ENCODE data around the gene ABI3BP.

ABI3BP gene

GRCh38 chr3:100831629-100832028, 161.6 kb downstream of the ABI3BP start:
- no peak for DNase-seq (ENCODE audit: low read depth)

GRCh38 chr3:100830931-100831330, 162.3 kb downstream of the ABI3BP start:
- DNase-seq (ENCODE audit: low read depth): no peak

- DNase-seq (ENCODE audit: low read depth): no peak
Observed at GRCh38 chr3:100825574-100825973, 167.6 kb downstream of the ABI3BP start.

- DNase-seq (ENCODE audit: low read depth): no peak
Observed at GRCh38 chr3:100815583-100815982, 177.6 kb downstream of the ABI3BP start.

GRCh38 chr3:100813828-100814227, 179.4 kb downstream of the ABI3BP start:
- DNase-seq (ENCODE audit: low read depth): no peak

GRCh38 chr3:100811779-100812507, 181.3 kb downstream of the ABI3BP start:
- DNase-seq (ENCODE audit: low read depth): no peak

GRCh38 chr3:100810671-100811070, 182.6 kb downstream of the ABI3BP start:
- no peak for DNase-seq (ENCODE audit: low read depth)

GRCh38 chr3:100804631-100805030, 188.6 kb downstream of the ABI3BP start:
- DNase-seq (ENCODE audit: low read depth): no peak

- DNase-seq (ENCODE audit: low read depth): no peak
Observed at GRCh38 chr3:100803711-100804110, 189.5 kb downstream of the ABI3BP start.

GRCh38 chr3:100802126-100802525, 191.1 kb downstream of the ABI3BP start:
- no peak for DNase-seq (ENCODE audit: low read depth)

- no peak for DNase-seq (ENCODE audit: low read depth)
Observed at GRCh38 chr3:100798012-100798411, 195.2 kb downstream of the ABI3BP start.

- no peak for DNase-seq (ENCODE audit: low read depth)
Observed at GRCh38 chr3:100796556-100796955, 196.7 kb downstream of the ABI3BP start.

- DNase-seq (ENCODE audit: low read depth): no peak
Observed at GRCh38 chr3:100789579-100789978, 203.6 kb downstream of the ABI3BP start.

GRCh38 chr3:100783619-100784018, 209.6 kb downstream of the ABI3BP start:
- DNase-seq (ENCODE audit: low read depth): no peak

- DNase-seq (ENCODE audit: low read depth): no peak
Observed at GRCh38 chr3:100782906-100783305, 210.3 kb downstream of the ABI3BP start.

GRCh38 chr3:100782348-100782747, 210.9 kb downstream of the ABI3BP start:
- no peak for DNase-seq (ENCODE audit: low read depth)

- DNase-seq (ENCODE audit: low read depth): no peak
Observed at GRCh38 chr3:100781301-100781700, 211.9 kb downstream of the ABI3BP start.

- no peak for DNase-seq (ENCODE audit: low read depth)
Observed at GRCh38 chr3:100780071-100780622, 213.1 kb downstream of the ABI3BP start.

GRCh38 chr3:100779480-100779879, 213.7 kb downstream of the ABI3BP start:
- DNase-seq (ENCODE audit: low read depth): no peak

GRCh38 chr3:100777271-100777670, 215.9 kb downstream of the ABI3BP start:
- no peak for DNase-seq (ENCODE audit: low read depth)

GRCh38 chr3:100776746-100777145, 216.5 kb downstream of the ABI3BP start:
- no peak for DNase-seq (ENCODE audit: low read depth)

GRCh38 chr3:100776097-100776729, 217.0 kb downstream of the ABI3BP start:
- DNase-seq (ENCODE audit: low read depth): no peak

- no peak for DNase-seq (ENCODE audit: low read depth)
Observed at GRCh38 chr3:100775669-100776068, 217.6 kb downstream of the ABI3BP start.

- no peak for DNase-seq (ENCODE audit: low read depth)
Observed at GRCh38 chr3:100775226-100775625, 218.0 kb downstream of the ABI3BP start.

Data from activated T-cell treated with anti-CD3 and anti-CD28 coated beads for 48 hours (primary cell).